ENCODE results near the gene PPP2R5A. TPM values are rescaled to one million over a fixed set of nuclear protein-coding genes. Genes with fewer than 3 reads are reported as not detected.
"Not testable (repeated sequence)": the region's sequence is repeated elsewhere in the genome, so short reads cannot be mapped to it uniquely, and the experiment has no call there.

PPP2R5A gene
- total RNA-seq, 1 donor from 2014 or later, result 41.7 TPM

DNA sequence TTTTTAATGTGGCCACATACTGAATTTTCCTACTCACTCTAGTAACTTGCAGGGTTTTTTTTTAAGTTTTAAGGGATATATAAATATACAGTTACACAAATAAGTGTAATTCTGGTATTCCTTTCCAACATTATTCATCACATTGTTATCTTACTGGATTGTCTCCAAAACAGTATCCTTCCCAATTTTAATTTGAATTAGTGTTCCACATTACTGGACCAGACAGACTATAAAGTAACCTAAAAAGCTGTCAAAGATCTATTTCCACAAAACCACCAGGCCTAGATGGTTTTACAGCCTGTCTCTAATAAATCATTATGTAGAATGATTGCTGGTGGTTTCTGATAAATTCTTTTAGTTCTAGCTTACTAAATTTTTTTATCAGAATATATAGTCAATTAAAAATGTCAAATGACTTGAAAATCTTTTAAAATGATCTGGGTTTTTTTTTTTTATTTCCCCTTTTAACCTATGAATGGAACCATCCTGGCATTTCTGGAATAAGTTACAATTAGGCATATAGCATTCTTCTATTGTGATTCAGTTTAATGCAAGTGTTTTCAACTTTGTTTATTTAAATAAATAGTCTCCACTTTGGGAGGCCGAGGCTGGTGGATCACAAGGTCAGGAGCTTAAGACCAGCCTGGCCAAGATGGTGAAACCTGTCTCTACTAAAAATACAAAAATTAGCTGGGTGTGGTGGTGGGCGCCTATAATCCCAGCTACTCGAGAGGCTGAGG lies 70.2 kb downstream of the PPP2R5A start:
- no peak for DNase-seq (ENCODE audit: low read depth)

- no peak for DNase-seq (ENCODE audit: low read depth)
Measured at GRCh38 chr1:212359794-212360479, 74.7 kb downstream of the PPP2R5A start.

GRCh38 chr1:212364985-212365384 lies 79.8 kb downstream of the PPP2R5A start:
- DNase-seq (ENCODE audit: low read depth), result no peak

DNA sequence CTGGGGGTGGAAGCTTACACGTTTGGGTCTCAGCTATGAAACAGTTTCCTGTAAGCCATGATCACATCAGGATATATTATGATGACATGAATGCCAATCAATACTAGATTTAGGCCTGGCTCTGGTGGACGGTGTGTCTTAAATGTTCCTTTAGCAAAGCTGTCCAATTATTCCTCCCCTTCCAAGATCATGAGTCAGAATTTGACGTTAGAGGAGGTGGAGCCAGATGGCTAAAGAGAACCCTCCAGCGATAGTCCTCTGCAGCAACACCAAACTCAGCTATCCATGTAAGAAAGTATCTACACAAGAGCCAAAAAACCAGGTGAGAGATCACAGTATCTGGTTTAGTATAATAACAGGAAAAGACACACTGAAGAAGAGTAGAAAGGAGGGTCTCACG lies 81.7 kb downstream of the PPP2R5A start:
- peak; percentile 11 for DNase-seq (ENCODE audit: low read depth)

DNA sequence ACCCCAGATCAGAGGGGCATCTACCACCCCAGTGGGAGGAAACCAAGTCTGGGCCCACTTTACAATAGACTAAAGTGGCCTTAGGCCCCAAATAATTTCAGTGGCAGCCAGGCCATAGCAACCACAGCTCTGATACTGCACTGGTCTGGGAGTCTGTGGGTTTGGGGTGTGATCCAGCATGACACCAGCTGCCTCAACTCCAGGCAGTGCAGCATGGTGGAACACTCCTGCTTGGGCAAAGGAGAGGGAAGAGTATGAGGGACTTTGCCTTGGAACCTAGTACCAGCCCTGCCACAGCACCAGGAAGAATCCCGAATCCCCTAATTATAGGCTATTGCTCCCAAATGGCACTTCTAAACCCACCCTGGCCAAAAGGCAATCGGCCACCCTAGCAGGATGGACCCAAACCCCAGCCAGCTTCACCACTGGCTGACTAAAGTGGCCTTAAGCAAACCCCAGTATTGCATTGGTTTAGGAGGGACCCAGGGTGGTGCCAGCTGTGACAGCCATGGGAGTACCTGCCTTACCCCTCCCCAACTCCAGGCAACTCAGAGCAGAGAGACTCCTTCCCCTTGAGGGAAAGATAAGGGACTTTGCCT lies 82.4 kb downstream of the PPP2R5A start:
- no peak for DNase-seq (ENCODE audit: low read depth)

DNA sequence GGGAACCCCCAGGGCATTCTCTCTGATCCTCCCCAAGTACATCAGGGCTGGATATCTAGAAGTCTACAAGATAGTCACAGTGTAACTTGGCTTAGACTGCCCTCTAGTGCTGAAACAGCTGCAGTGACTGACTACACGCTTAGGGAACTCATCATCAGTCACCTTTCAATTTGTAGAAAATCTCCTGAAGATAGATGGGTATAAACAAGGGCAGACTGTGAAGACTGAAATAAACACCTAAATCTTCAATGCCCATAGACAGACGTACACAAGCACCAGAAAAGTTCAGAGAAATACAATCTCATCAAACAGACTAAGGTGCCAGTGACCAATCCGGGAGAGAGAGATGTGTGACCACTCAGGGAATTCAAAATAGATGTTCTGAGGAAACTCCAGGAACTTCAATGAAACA lies 82.9 kb downstream of the PPP2R5A start:
- peak; percentile 71 for DNase-seq (ENCODE audit: low read depth)

DNA sequence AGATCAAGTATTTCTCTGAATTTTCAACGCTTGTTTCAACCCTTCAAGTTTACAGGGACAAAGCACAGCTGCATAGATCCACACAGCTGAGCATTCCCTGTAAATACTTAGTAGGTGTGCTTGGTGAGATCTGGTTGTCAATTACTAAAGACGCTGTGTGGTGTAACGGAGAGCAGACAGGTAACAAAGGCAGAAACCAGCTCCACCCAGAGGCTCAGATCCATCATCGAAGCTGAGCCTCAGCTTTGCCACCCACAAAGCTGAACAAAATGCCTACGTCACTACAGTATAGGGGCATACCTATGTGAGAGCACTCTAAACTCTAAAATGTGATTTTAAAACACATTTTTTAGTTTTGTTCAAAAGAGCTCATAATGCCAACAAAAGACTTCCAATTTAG lies 90.8 kb downstream of the PPP2R5A start:
- no peak for DNase-seq (ENCODE audit: low read depth)

GRCh38 chr1:212377644-212378043 lies 92.4 kb downstream of the PPP2R5A start:
- DNase-seq (ENCODE audit: low read depth), result no peak

GRCh38 chr1:212379366-212379765 lies 94.2 kb downstream of the PPP2R5A start:
- DNase-seq (ENCODE audit: low read depth), result no peak

GRCh38 chr1:212381397-212382035 lies 96.3 kb downstream of the PPP2R5A start:
- peak; percentile 18 for DNase-seq (ENCODE audit: low read depth)

- DNase-seq (ENCODE audit: low read depth), result no peak
Measured at GRCh38 chr1:212386029-212386428, 100.8 kb downstream of the PPP2R5A start.

DNA sequence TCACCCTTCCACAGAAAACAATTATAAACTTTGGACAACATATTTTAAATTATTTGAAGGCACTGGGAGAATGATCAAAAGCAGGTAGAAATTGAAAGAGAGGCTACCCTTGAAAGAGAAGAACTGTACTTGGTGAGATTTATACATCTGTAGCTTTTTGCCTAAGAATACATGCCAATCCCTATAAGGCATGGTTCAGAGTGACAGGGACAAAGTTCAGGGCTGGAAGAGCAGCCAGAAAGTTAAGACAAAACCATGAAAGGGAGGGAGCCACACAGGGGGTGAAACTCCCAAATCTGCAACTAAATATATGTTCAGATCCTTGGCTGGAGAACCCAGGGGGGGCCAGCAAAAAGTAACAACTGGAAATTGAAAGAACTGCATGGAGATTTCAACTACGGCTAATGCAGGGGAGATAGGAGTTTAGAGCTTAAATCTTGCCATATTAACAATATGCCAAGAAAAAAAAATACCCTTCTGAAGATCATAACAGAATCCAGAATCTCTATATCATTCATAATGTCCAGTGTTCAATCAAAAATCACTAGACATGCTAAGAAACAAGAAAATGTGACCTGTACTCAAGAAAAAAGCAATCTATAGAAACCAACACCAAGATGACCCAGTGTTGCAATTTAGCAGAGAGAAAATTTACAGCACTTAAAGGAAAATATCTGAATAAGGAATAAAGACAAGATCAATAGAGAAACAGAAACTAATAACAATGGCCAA lies 103.9 kb downstream of the PPP2R5A start:
- DNase-seq (ENCODE audit: low read depth), result no peak

DNA sequence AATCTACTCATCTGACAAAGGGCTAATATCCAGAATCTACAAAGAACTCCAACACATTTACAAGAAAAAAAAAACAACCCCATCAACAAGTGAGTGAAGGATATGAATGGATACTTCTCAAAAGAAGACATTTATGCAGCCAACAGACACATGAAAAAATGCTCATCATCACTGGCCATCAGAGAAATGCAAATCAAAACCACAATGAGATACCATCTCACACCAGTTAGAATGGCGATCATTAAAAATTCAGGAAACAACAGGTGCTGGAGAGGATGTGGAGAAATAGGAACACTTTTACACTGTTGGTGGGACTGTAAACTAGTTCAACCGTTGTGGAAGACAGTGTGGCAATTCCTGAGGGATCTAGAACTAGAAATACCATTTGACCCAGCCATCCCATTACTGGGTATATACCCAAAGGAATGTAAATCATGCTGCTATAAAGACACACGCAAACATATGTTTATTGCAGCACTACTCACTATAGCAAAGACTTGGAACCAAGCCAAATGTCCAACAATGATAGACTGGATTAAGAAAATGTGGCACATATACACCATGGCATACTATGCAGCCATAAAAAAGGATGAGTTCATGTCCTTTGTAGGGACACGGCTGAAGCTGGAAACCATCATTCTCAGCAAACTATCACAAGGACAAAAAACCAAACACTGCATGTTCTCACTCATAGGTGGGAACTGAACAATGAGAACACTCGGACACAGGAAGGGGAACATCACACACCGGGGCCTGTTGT lies 110.6 kb downstream of the PPP2R5A start:
- not testable (repeated sequence) for DNase-seq (ENCODE audit: low read depth)

GRCh38 chr1:212396638-212397037 lies 111.4 kb downstream of the PPP2R5A start:
- no peak for DNase-seq (ENCODE audit: low read depth)

GRCh38 chr1:212397171-212397570 lies 112.0 kb downstream of the PPP2R5A start:
- DNase-seq (ENCODE audit: low read depth), result no peak

DNA sequence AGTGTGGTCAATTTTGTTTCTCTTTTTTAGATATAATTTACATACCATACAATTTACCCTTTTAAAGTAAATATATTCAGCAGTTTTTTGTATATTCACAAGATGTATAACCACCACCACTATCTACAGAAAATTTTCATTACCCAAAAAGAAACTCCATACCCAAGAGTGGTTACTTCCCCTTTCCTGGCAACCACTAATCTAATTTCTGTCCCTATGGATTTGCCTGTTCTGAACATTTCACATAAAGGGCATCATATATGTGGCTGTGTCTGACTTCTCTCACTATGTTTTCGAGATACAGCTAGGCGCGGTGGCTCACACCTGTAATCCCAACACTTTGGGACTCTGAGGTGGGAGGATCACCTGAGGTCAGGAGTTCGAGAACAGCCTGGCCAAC lies 115.8 kb downstream of the PPP2R5A start:
- no peak for DNase-seq (ENCODE audit: low read depth)

DNA sequence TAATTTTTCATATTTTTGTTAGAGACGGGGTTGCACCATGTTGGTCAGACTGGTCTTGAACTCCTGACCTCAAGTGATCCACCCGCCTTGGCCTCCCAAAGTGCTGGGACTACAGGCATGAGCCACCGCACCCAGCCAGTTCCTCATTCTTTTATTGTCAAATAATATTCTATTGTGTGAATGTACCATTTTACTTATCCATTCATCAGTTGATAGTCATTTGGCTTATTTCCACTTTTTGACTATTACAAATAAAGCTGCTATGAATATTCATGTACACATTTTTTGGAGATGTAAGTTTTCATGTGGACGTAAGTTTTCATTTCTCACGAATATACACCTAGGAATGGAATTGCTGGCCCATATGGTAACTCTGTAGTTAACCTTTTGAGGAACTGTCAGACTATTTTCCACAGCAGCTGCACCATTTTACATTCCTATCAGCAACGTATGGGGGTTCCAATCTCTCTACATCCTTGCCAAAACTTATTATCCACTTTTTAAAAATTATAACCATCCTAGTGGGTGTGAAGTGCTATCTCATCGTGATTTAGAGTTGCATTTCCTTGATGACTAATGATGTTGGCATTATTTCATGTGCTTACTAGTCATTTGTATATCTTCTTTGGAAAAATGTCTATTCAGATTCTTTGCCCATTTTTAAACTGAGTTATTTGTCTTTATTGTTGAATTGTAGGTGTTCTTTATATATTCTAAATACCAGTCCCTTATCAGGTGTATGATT lies 116.8 kb downstream of the PPP2R5A start:
- DNase-seq (ENCODE audit: low read depth), result peak; percentile 33

- no peak for DNase-seq (ENCODE audit: low read depth)
Measured at GRCh38 chr1:212402666-212403321, 117.6 kb downstream of the PPP2R5A start.

GRCh38 chr1:212410231-212410820 lies 125.1 kb downstream of the PPP2R5A start:
- DNase-seq (ENCODE audit: low read depth), result no peak
